ENCODE data around the gene RESP18. TPM values are rescaled to one million over a fixed set of nuclear protein-coding genes. Genes with fewer than 3 reads are reported as not detected.
A peak's percentile ranks its signal among the peaks of the same experiment; 100 is the strongest.
"Not testable (repeated sequence)": the region's sequence is repeated elsewhere in the genome, so short reads cannot be mapped to it uniquely, and the experiment has no call there.

RESP18 gene
- total and polyA plus RNA-seq, 2 donors (not counting 1 experiment from before 2014, with no cell fraction given): not detected

DNA sequence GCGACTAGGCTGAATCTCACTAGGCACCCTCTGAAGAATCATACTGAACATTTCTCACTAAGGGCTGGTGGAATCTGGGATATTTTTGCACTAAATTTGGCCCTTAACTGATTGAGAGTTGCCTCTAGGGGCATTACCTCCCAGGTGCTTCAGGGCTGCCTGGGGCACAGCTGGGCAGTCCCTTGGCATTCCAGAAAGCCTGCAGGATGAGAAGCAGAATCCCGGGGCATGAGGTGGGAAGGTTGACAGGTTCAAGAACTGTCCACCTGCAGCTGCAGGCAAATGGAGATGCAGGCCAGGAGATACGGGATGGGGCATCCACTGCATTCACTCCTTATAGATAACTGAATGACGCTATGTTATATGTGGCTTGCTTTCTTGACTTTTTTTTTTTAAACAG lies 7.4 kb downstream of the RESP18 start:
- TF ChIP-seq, protein P1, sequence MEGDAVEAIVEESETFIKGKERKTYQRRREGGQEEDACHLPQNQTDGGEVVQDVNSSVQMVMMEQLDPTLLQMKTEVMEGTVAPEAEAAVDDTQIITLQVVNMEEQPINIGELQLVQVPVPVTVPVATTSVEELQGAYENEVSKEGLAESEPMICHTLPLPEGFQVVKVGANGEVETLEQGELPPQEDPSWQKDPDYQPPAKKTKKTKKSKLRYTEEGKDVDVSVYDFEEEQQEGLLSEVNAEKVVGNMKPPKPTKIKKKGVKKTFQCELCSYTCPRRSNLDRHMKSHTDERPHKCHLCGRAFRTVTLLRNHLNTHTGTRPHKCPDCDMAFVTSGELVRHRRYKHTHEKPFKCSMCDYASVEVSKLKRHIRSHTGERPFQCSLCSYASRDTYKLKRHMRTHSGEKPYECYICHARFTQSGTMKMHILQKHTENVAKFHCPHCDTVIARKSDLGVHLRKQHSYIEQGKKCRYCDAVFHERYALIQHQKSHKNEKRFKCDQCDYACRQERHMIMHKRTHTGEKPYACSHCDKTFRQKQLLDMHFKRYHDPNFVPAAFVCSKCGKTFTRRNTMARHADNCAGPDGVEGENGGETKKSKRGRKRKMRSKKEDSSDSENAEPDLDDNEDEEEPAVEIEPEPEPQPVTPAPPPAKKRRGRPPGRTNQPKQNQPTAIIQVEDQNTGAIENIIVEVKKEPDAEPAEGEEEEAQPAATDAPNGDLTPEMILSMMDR (conservative IDR thresholded peaks at IDR 0.05 in 1 of 2, IDR thresholded peaks at IDR 0.05 in 1 of 2; ENCODE audit: low read depth in 1 of 2, low read length in 2 of 2): no peak
- no peak for TF ChIP-seq EZH2 (IDR thresholded peaks at IDR 0.05; ENCODE audit: low read length, missing control alignments)
- no peaks in the 10 kb centered on the region for H3K36me3 ChIP-seq (ENCODE audit: control insufficient read depth, insufficient read depth, low read length)
- no peak overlapping the region for H3K9ac ChIP-seq (ENCODE audit: insufficient read depth, low read length)
- H3K27me3 ChIP-seq (ENCODE audit: control insufficient read depth, insufficient read depth, low read length): peaks cover 5% of the 10 kb centered on the region
- no peak overlapping the region for H2AFZ ChIP-seq (ENCODE audit: low read length)
- H3K4me3 ChIP-seq (replicated peaks in 1 of 4; ENCODE audit: control extremely low read depth in 1 of 4, insufficient read depth in 1 of 4, low read depth in 3 of 4, low read length in 4 of 4): no peak overlapping the region
- no peak for DNase-seq (ENCODE audit: low read depth in 2 of 2)
- no peaks in the 10 kb centered on the region for H3K79me2 ChIP-seq (ENCODE audit: control insufficient read depth, insufficient read depth, low read length)
- no peaks in the 10 kb centered on the region for H3K9me3 ChIP-seq (ENCODE audit: control insufficient read depth, insufficient read depth, low read depth, low read length)
- H3K4me1 ChIP-seq (ENCODE audit: control insufficient read depth, extremely low read depth, insufficient read depth, low read length): no peaks in the 10 kb centered on the region
- H3K4me2 ChIP-seq (ENCODE audit: extremely low read depth, insufficient read depth, low read length): no peak overlapping the region
- no peaks in the 10 kb centered on the region for H4K20me1 ChIP-seq (ENCODE audit: control insufficient read depth, extremely low read depth, insufficient read depth, low read length)
- H3K27ac ChIP-seq (ENCODE audit: insufficient read depth, low read length): no peak overlapping the region

DNA sequence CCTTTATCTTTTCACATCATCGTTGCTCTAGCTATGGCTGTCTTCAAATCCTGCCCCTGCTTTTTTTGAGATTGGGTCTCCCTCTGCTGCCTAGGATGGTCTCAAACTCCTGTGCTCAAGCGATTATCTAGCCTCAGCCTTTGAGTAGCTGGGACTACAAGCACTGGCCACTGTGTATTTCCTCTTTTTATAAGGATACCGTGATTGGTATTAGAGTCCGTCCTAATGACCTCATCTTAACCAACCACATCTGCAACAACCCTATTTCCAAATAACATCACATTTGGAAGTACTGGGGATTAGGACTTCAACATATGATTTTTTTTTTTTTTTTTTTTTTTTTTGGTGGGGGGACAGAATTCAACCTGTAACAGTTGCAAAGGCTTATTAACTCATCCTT lies 9.1 kb downstream of the RESP18 start:
- no peak for DNase-seq (ENCODE audit: low read depth in 2 of 2)
- H3K4me1 ChIP-seq (ENCODE audit: control insufficient read depth, extremely low read depth, insufficient read depth, low read length): no peaks in the 10 kb centered on the region
- TF ChIP-seq, protein P1 (conservative IDR thresholded peaks at IDR 0.05 in 1 of 2, IDR thresholded peaks at IDR 0.05 in 1 of 2; ENCODE audit: low read depth in 1 of 2, low read length in 2 of 2): no peak
- TF ChIP-seq EZH2 (IDR thresholded peaks at IDR 0.05; ENCODE audit: low read length, missing control alignments): no peak

DNA sequence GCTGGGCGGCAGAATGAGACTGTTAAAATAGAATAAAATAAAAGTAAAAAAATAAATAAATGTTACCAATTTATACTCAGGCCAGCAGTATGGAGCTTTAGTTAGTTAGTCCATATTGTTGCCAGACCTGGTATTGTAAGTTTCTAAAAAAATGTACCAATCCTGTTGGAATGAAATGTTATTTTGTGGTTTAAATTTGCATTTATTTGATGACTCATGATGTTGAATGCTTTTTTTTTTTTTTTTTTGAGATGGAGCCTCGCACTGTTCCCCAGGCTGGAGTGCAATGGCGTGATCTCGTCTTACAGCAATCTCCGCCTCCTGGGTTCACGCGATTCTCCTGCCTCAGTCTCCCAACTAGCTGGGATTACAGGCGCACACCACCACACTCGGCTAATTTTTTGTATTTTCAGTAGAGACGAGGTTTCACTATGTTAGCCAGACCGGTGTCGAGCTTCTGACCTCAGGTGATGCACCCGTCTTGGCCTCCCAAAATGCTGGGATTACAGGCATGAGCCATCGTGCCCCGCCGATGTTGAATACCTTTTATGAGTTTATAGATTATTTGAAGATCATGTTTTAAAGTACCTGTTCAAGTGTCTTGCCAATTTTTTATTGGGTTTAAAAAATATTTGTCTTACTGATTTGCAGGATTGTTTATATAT lies 17.6 kb downstream of the RESP18 start:
- H3K9me3 ChIP-seq (ENCODE audit: control insufficient read depth, insufficient read depth, low read depth, low read length): no peaks in the 10 kb centered on the region
- no peaks in the 10 kb centered on the region for H3K4me1 ChIP-seq (ENCODE audit: control insufficient read depth, extremely low read depth, insufficient read depth, low read length)
- H4K20me1 ChIP-seq (ENCODE audit: control insufficient read depth, extremely low read depth, insufficient read depth, low read length): no peaks in the 10 kb centered on the region
- no peak overlapping the region for H3K4me2 ChIP-seq (ENCODE audit: extremely low read depth, insufficient read depth, low read length)
- no peak overlapping the region for H3K27ac ChIP-seq (ENCODE audit: insufficient read depth, low read length)
- no peak overlapping the region for H2AFZ ChIP-seq (ENCODE audit: low read length)
- TF ChIP-seq EZH2 (IDR thresholded peaks at IDR 0.05; ENCODE audit: low read length, missing control alignments): no peak
- TF ChIP-seq, protein P1 (conservative IDR thresholded peaks at IDR 0.05 in 1 of 2, IDR thresholded peaks at IDR 0.05 in 1 of 2; ENCODE audit: low read depth in 1 of 2, low read length in 2 of 2): no peak
- H3K36me3 ChIP-seq (ENCODE audit: control insufficient read depth, insufficient read depth, low read length): no peaks in the 10 kb centered on the region
- H3K9ac ChIP-seq (ENCODE audit: insufficient read depth, low read length): no peak overlapping the region
- peak; percentile 29 to 54 for DNase-seq (ENCODE audit: low read depth in 2 of 2)
- H3K27me3 ChIP-seq (ENCODE audit: control insufficient read depth, insufficient read depth, low read length): peaks cover 4% of the 10 kb centered on the region
- no peaks in the 10 kb centered on the region for H3K79me2 ChIP-seq (ENCODE audit: control insufficient read depth, insufficient read depth, low read length)
- no peak overlapping the region for H3K4me3 ChIP-seq (replicated peaks in 1 of 4; ENCODE audit: control extremely low read depth in 1 of 4, insufficient read depth in 1 of 4, low read depth in 3 of 4, low read length in 4 of 4)

More for the DNA sequence above, 9.1 kb downstream of the RESP18 start:
- H3K9ac ChIP-seq (ENCODE audit: insufficient read depth, low read length): no peak overlapping the region
- no peaks in the 10 kb centered on the region for H3K79me2 ChIP-seq (ENCODE audit: control insufficient read depth, insufficient read depth, low read length)
- H3K27me3 ChIP-seq (ENCODE audit: control insufficient read depth, insufficient read depth, low read length): peaks cover 3% of the 10 kb centered on the region
- no peaks in the 10 kb centered on the region for H4K20me1 ChIP-seq (ENCODE audit: control insufficient read depth, extremely low read depth, insufficient read depth, low read length)
- H3K9me3 ChIP-seq (ENCODE audit: control insufficient read depth, insufficient read depth, low read depth, low read length): no peaks in the 10 kb centered on the region
- no peaks in the 10 kb centered on the region for H3K36me3 ChIP-seq (ENCODE audit: control insufficient read depth, insufficient read depth, low read length)
- no peak overlapping the region for H3K4me3 ChIP-seq (replicated peaks in 1 of 4; ENCODE audit: control extremely low read depth in 1 of 4, insufficient read depth in 1 of 4, low read depth in 3 of 4, low read length in 4 of 4)
- H3K27ac ChIP-seq (ENCODE audit: insufficient read depth, low read length): no peak overlapping the region
- no peak overlapping the region for H2AFZ ChIP-seq (ENCODE audit: low read length)
- no peak overlapping the region for H3K4me2 ChIP-seq (ENCODE audit: extremely low read depth, insufficient read depth, low read length)

DNA sequence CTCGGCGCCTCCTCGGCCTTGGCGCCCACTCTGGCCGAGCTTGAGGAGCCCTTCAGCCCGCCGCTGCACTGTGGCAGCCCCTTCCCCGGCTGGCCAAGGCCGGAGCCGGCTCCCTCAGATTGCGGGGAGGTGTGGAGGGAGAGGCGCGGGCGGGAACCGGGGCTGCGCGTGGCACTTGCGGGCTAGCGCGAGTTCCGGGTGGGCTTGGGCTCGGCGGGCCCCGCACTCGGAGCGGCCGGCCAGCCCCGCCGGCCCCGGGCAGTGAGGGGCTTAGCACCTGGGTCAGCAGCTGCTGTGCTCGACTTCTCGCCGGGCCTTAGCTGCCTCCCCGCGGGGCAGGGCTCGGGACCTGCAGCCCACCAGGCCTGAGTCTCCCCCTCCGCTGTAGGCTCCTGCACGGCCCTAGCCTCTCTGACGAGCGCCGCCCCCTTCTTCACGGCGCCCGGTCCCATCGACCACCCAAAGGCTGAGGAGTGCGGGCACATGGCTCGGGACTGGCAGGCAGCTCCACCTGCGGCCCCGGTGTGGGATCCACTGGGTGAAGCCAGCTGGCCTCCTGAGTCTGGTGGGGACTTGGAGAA lies 19.8 kb downstream of the RESP18 start:
- not testable (repeated sequence) for H3K4me2 ChIP-seq (ENCODE audit: extremely low read depth, insufficient read depth, low read length); DNase-seq (ENCODE audit: low read depth in 2 of 2); H3K79me2 ChIP-seq (ENCODE audit: control insufficient read depth, insufficient read depth, low read length); H2AFZ ChIP-seq (ENCODE audit: low read length); H4K20me1 ChIP-seq (ENCODE audit: control insufficient read depth, extremely low read depth, insufficient read depth, low read length); H3K27ac ChIP-seq (ENCODE audit: insufficient read depth, low read length); H3K4me1 ChIP-seq (ENCODE audit: control insufficient read depth, extremely low read depth, insufficient read depth, low read length); H3K9ac ChIP-seq (ENCODE audit: insufficient read depth, low read length); H3K36me3 ChIP-seq (ENCODE audit: control insufficient read depth, insufficient read depth, low read length); H3K4me3 ChIP-seq (replicated peaks in 1 of 4; ENCODE audit: control extremely low read depth in 1 of 4, insufficient read depth in 1 of 4, low read depth in 3 of 4, low read length in 4 of 4); H3K9me3 ChIP-seq (ENCODE audit: control insufficient read depth, insufficient read depth, low read depth, low read length)
- peaks cover 13% of the 10 kb centered on the region for H3K27me3 ChIP-seq (ENCODE audit: control insufficient read depth, insufficient read depth, low read length)
